GM18511 (cell line): ENCODE data around the gene SYPL2.
"Not testable (repeated sequence)": the region's sequence is repeated elsewhere in the genome, so short reads cannot be mapped to it uniquely, and the experiment has no call there.

Experiments
- ATAC-seq: cut with Tn5 transposase; IDR thresholded peaks from one replicate; pipeline ENCODE4 v1.9.1; 2021; ENCODE audit warnings: mild to moderate bottlenecking, moderate library complexity; ENCODE audit not compliant: unreplicated experiment

The SYPL2 gene

GRCh38 chr1:109470245-109470644, 3.9 kb downstream of the SYPL2 start:
- no peak for ATAC-seq

GRCh38 chr1:109472779-109473178, 6.4 kb downstream of the SYPL2 start:
- ATAC-seq = no peak

GRCh38 chr1:109473284-109474057, 7.1 kb downstream of the SYPL2 start:
- not testable (repeated sequence) for ATAC-seq

GRCh38 chr1:109474697-109475096, 8.4 kb downstream of the SYPL2 start:
- ATAC-seq = no peak

GRCh38 chr1:109475261-109475660, 8.9 kb downstream of the SYPL2 start:
- ATAC-seq = no peak

GRCh38 chr1:109476825-109477224, 10.5 kb downstream of the SYPL2 start:
- no peak for ATAC-seq

GRCh38 chr1:109477821-109478220, 11.5 kb downstream of the SYPL2 start:
- ATAC-seq = no peak

GRCh38 chr1:109478806-109479205, 12.5 kb downstream of the SYPL2 start:
- no peak for ATAC-seq

GRCh38 chr1:109479311-109479710, 13.0 kb downstream of the SYPL2 start:
- no peak for ATAC-seq

- ATAC-seq = no peak
Observed at GRCh38 chr1:109479901-109480300, 13.6 kb downstream of the SYPL2 start.

GRCh38 chr1:109481646-109482045, 15.3 kb downstream of the SYPL2 start:
- ATAC-seq = no peak

GRCh38 chr1:109482242-109482641, 15.9 kb downstream of the SYPL2 start:
- ATAC-seq = no peak

- ATAC-seq = peak; percentile 21
Observed at GRCh38 chr1:109482791-109483671, 16.7 kb downstream of the SYPL2 start.

GRCh38 chr1:109483672-109484518, 17.5 kb downstream of the SYPL2 start, which contains the start of gene ATXN7L2:
ATXN7L2 (plus strand) TSS chr1:109483905; CDS start chr1:109483954, 49 bp downstream.
- ATAC-seq = peak; percentile 84

GRCh38 chr1:109484519-109484975, 18.2 kb downstream of the SYPL2 start:
- ATAC-seq = peak; percentile 3

GRCh38 chr1:109485001-109485400, 18.7 kb downstream of the SYPL2 start:
- ATAC-seq = no peak

GRCh38 chr1:109487261-109487660, 20.9 kb downstream of the SYPL2 start:
- no peak for ATAC-seq

- ATAC-seq = no peak
Observed at GRCh38 chr1:109488201-109488600, 21.9 kb downstream of the SYPL2 start.

- ATAC-seq = no peak
Observed at GRCh38 chr1:109488696-109489095, 22.4 kb downstream of the SYPL2 start.

- no peak for ATAC-seq
Observed at GRCh38 chr1:109490029-109490933, 23.9 kb downstream of the SYPL2 start.
